ENCODE measurements around the gene L1TD1. TPM values are rescaled to one million over a fixed set of nuclear protein-coding genes. Genes with fewer than 3 reads are reported as not detected.

L1TD1 gene
- total and polyA plus RNA-seq, 2 of the 13 experiments (the other 11 are each of a cell fraction or from before 2014, with no cell fraction given) = not detected

DNA sequence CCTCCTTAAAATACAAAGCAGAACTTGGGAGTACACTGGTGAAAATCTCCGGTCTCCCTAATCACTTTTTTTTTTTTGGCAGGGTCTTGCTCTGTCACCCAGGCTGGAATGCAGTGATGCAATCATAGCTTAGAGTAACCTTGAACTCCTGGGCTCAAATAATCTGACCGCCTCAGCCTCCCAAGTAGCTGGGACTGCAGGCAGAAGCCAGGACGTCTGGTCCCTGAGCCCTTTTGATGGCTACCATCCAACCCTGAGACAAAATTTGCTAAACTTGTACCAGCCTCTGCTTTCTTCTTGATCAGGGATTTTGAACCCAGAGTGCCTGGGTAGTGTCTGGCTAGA lies 4.1 kb downstream of the L1TD1 start (continued):
- TF ChIP-seq, protein P1, sequence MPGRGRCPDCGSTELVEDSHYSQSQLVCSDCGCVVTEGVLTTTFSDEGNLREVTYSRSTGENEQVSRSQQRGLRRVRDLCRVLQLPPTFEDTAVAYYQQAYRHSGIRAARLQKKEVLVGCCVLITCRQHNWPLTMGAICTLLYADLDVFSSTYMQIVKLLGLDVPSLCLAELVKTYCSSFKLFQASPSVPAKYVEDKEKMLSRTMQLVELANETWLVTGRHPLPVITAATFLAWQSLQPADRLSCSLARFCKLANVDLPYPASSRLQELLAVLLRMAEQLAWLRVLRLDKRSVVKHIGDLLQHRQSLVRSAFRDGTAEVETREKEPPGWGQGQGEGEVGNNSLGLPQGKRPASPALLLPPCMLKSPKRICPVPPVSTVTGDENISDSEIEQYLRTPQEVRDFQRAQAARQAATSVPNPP (CRISPR knock-in tag; IDR thresholded peaks at IDR 0.05) = no peak
- TF ChIP-seq HNRNPUL1 (IDR thresholded peaks at IDR 0.05; ENCODE audit: low read depth, low read length) = no peak
- TF ChIP-seq, protein P2, sequence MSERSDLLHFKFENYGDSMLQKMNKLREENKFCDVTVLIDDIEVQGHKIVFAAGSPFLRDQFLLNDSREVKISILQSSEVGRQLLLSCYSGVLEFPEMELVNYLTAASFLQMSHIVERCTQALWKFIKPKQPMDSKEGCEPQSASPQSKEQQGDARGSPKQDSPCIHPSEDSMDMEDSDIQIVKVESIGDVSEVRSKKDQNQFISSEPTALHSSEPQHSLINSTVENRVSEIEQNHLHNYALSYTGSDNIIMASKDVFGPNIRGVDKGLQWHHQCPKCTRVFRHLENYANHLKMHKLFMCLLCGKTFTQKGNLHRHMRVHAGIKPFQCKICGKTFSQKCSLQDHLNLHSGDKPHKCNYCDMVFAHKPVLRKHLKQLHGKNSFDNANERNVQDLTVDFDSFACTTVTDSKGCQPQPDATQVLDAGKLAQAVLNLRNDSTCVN (CRISPR knock-in tag; IDR thresholded peaks at IDR 0.05; ENCODE audit: borderline replicate concordance) = no peak
- TF ChIP-seq, protein P3, sequence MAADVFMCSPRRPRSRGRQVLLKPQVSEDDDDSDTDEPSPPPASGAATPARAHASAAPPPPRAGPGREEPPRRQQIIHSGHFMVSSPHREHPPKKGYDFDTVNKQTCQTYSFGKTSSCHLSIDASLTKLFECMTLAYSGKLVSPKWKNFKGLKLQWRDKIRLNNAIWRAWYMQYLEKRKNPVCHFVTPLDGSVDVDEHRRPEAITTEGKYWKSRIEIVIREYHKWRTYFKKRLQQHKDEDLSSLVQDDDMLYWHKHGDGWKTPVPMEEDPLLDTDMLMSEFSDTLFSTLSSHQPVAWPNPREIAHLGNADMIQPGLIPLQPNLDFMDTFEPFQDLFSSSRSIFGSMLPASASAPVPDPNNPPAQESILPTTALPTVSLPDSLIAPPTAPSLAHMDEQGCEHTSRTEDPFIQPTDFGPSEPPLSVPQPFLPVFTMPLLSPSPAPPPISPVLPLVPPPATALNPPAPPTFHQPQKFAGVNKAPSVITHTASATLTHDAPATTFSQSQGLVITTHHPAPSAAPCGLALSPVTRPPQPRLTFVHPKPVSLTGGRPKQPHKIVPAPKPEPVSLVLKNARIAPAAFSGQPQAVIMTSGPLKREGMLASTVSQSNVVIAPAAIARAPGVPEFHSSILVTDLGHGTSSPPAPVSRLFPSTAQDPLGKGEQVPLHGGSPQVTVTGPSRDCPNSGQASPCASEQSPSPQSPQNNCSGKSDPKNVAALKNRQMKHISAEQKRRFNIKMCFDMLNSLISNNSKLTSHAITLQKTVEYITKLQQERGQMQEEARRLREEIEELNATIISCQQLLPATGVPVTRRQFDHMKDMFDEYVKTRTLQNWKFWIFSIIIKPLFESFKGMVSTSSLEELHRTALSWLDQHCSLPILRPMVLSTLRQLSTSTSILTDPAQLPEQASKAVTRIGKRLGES (CRISPR knock-in tag; IDR thresholded peaks at IDR 0.05; ENCODE audit: borderline replicate concordance) = no peak
- no peak for TF ChIP-seq PTBP1 (IDR thresholded peaks at IDR 0.05; ENCODE audit: low read depth, low read length, poor library complexity, severe bottlenecking)
- TF ChIP-seq, protein P4, sequence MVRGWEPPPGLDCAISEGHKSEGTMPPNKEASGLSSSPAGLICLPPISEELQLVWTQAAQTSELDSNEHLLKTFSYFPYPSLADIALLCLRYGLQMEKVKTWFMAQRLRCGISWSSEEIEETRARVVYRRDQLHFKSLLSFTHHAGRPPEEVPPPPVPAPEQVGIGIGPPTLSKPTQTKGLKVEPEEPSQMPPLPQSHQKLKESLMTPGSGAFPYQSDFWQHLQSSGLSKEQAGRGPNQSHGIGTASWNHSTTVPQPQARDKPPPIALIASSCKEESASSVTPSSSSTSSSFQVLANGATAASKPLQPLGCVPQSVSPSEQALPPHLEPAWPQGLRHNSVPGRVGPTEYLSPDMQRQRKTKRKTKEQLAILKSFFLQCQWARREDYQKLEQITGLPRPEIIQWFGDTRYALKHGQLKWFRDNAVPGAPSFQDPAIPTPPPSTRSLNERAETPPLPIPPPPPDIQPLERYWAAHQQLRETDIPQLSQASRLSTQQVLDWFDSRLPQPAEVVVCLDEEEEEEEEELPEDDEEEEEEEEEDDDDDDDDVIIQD (CRISPR knock-in tag; IDR thresholded peaks at IDR 0.05; ENCODE audit: low read depth) = no peak
- TF ChIP-seq ZNF607 (CRISPR knock-in tag; IDR thresholded peaks at IDR 0.05; ENCODE audit: borderline replicate concordance) = no peak
- TF ChIP-seq ARNT (IDR thresholded peaks at IDR 0.05) = no peak
- TF ChIP-seq MED1 (CRISPR knock-in tag; IDR thresholded peaks at IDR 0.05) = peak; percentile 47
- TF ChIP-seq, protein P5, sequence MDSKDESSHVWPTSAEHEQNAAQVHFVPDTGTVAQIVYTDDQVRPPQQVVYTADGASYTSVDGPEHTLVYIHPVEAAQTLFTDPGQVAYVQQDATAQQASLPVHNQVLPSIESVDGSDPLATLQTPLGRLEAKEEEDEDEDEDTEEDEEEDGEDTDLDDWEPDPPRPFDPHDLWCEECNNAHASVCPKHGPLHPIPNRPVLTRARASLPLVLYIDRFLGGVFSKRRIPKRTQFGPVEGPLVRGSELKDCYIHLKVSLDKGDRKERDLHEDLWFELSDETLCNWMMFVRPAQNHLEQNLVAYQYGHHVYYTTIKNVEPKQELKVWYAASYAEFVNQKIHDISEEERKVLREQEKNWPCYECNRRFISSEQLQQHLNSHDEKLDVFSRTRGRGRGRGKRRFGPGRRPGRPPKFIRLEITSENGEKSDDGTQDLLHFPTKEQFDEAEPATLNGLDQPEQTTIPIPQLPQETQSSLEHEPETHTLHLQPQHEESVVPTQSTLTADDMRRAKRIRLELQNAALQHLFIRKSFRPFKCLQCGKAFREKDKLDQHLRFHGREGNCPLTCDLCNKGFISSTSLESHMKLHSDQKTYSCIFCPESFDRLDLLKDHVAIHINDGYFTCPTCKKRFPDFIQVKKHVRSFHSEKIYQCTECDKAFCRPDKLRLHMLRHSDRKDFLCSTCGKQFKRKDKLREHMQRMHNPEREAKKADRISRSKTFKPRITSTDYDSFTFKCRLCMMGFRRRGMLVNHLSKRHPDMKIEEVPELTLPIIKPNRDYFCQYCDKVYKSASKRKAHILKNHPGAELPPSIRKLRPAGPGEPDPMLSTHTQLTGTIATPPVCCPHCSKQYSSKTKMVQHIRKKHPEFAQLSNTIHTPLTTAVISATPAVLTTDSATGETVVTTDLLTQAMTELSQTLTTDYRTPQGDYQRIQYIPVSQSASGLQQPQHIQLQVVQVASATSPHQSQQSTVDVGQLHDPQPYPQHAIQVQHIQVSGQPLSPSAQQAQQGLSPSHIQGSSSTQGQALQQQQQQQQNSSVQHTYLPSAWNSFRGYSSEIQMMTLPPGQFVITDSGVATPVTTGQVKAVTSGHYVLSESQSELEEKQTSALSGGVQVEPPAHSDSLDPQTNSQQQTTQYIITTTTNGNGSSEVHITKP (CRISPR knock-in tag; IDR thresholded peaks at IDR 0.05; ENCODE audit: low read depth) = no peak
- no peak for TF ChIP-seq MEF2D (CRISPR knock-in tag; IDR thresholded peaks at IDR 0.05)
- TF ChIP-seq ZSCAN29 (CRISPR knock-in tag; conservative IDR thresholded peaks at IDR 0.05) = 0 out of 2 replicates have a peak, but pooled peaks have one; percentile 29
- no peak for TF ChIP-seq ARID2 (CRISPR knock-in tag; IDR thresholded peaks at IDR 0.05; ENCODE audit: borderline replicate concordance)
- TF ChIP-seq SMYD3 (CRISPR knock-in tag; IDR thresholded peaks at IDR 0.05) = no peak
- TF ChIP-seq ATAD3A (CRISPR knock-in tag; IDR thresholded peaks at IDR 0.05) = no peak
- no peak for TF ChIP-seq FOSL1 (CRISPR knock-in tag; IDR thresholded peaks at IDR 0.05; ENCODE audit: borderline replicate concordance)
- TF ChIP-seq, protein P6, sequence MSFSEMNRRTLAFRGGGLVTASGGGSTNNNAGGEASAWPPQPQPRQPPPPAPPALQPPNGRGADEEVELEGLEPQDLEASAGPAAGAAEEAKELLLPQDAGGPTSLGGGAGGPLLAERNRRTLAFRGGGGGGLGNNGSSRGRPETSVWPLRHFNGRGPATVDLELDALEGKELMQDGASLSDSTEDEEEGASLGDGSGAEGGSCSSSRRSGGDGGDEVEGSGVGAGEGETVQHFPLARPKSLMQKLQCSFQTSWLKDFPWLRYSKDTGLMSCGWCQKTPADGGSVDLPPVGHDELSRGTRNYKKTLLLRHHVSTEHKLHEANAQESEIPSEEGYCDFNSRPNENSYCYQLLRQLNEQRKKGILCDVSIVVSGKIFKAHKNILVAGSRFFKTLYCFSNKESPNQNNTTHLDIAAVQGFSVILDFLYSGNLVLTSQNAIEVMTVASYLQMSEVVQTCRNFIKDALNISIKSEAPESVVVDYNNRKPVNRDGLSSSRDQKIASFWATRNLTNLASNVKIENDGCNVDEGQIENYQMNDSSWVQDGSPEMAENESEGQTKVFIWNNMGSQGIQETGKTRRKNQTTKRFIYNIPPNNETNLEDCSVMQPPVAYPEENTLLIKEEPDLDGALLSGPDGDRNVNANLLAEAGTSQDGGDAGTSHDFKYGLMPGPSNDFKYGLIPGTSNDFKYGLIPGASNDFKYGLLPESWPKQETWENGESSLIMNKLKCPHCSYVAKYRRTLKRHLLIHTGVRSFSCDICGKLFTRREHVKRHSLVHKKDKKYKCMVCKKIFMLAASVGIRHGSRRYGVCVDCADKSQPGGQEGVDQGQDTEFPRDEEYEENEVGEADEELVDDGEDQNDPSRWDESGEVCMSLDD (CRISPR knock-in tag; IDR thresholded peaks at IDR 0.05; ENCODE audit: borderline replicate concordance) = no peak
